ENCODE results near the gene CCRL2. TPM values are rescaled to one million over a fixed set of nuclear protein-coding genes. Genes with fewer than 3 reads are reported as not detected.

CCRL2 gene
- total and polyA plus RNA-seq, 4 donors = 0.93 to 3.9 (median 1.8) TPM

- Histone ChIP-seq H3K9me3 (ENCODE audit: control insufficient read depth, insufficient read depth, low read length) (no peaks in the 10 kb centered on the region), H3K27me3 (ENCODE audit: control insufficient read depth, insufficient read depth, low read length) (no peaks in the 10 kb centered on the region), H3K4me3 (ENCODE audit: low read depth, low read length) (no peak overlapping the region), H3K4me1 (ENCODE audit: control insufficient read depth, insufficient read depth, low read length) (no peaks in the 10 kb centered on the region), H3K27ac (ENCODE audit: low read depth, low read length) (no peak overlapping the region), H3K36me3 (ENCODE audit: control insufficient read depth, insufficient read depth, low read length) (no peaks in the 10 kb centered on the region)
- 83% methylated on average over 7 of the region's 8 CpGs for WGBS (ENCODE audit: insufficient coverage)
- no peak for DNase-seq (ENCODE audit: low read depth in 4 of 6, low spot score in 6 of 6)
These were observed 13.3 kb upstream of the CCRL2 start for GRCh38 chr3:46393554-46394434.

- Histone ChIP-seq H3K4me1 (ENCODE audit: control insufficient read depth, insufficient read depth, low read length) (no peaks in the 10 kb centered on the region), H3K4me3 (ENCODE audit: low read depth, low read length) (no peak overlapping the region), H3K27me3 (ENCODE audit: control insufficient read depth, insufficient read depth, low read length) (no peaks in the 10 kb centered on the region), H3K9me3 (ENCODE audit: control insufficient read depth, insufficient read depth, low read length) (no peaks in the 10 kb centered on the region), H3K36me3 (ENCODE audit: control insufficient read depth, insufficient read depth, low read length) (no peaks in the 10 kb centered on the region), H3K27ac (ENCODE audit: low read depth, low read length) (no peak overlapping the region)
- 83% methylated on average over 5 of the region's 6 CpGs for WGBS (ENCODE audit: insufficient coverage)
- DNase-seq (ENCODE audit: low read depth in 4 of 6, low spot score in 6 of 6) = no peak
These were observed 11.8 kb upstream of the CCRL2 start for GRCh38 chr3:46395210-46395661.

- Histone ChIP-seq H3K4me1 (ENCODE audit: control insufficient read depth, insufficient read depth, low read length) (no peaks in the 10 kb centered on the region), H3K27ac (ENCODE audit: low read depth, low read length) (no peak overlapping the region), H3K4me3 (ENCODE audit: low read depth, low read length) (no peak overlapping the region), H3K27me3 (ENCODE audit: control insufficient read depth, insufficient read depth, low read length) (no peaks in the 10 kb centered on the region), H3K9me3 (ENCODE audit: control insufficient read depth, insufficient read depth, low read length) (no peaks in the 10 kb centered on the region), H3K36me3 (ENCODE audit: control insufficient read depth, insufficient read depth, low read length) (no peaks in the 10 kb centered on the region)
- DNase-seq (ENCODE audit: low read depth in 4 of 6, low spot score in 6 of 6) = no peak
- 100% methylated on average over 1 of the region's 6 CpGs for WGBS (ENCODE audit: insufficient coverage)
These were observed 11.1 kb upstream of the CCRL2 start for GRCh38 chr3:46395766-46396530.

GRCh38 chr3:46397111-46397510, 9.9 kb upstream of the CCRL2 start:
- 94% methylated on average over 7 of the region's 7 CpGs for WGBS (ENCODE audit: insufficient coverage)
- Histone ChIP-seq H3K9me3 (ENCODE audit: control insufficient read depth, insufficient read depth, low read length) (no peaks in the 10 kb centered on the region), H3K4me1 (ENCODE audit: control insufficient read depth, insufficient read depth, low read length) (no peaks in the 10 kb centered on the region), H3K4me3 (ENCODE audit: low read depth, low read length) (no peak overlapping the region), H3K27me3 (ENCODE audit: control insufficient read depth, insufficient read depth, low read length) (no peaks in the 10 kb centered on the region), H3K36me3 (ENCODE audit: control insufficient read depth, insufficient read depth, low read length) (no peaks in the 10 kb centered on the region), H3K27ac (ENCODE audit: low read depth, low read length) (no peak overlapping the region)
- no peak for DNase-seq (ENCODE audit: low read depth in 4 of 6, low spot score in 6 of 6)

- Histone ChIP-seq H3K4me1 (ENCODE audit: control insufficient read depth, insufficient read depth, low read length) (no peaks in the 10 kb centered on the region), H3K27ac (ENCODE audit: low read depth, low read length) (no peak overlapping the region), H3K4me3 (ENCODE audit: low read depth, low read length) (no peak overlapping the region), H3K9me3 (ENCODE audit: control insufficient read depth, insufficient read depth, low read length) (no peaks in the 10 kb centered on the region), H3K36me3 (ENCODE audit: control insufficient read depth, insufficient read depth, low read length) (no peaks in the 10 kb centered on the region), H3K27me3 (ENCODE audit: control insufficient read depth, insufficient read depth, low read length) (no peaks in the 10 kb centered on the region)
- no peak for DNase-seq (ENCODE audit: low read depth in 4 of 6, low spot score in 6 of 6)
- WGBS (ENCODE audit: insufficient coverage) = 100% methylated on average over 1 of the region's 6 CpGs
These were observed 8.7 kb upstream of the CCRL2 start for GRCh38 chr3:46398186-46398955.

GRCh38 chr3:46399098-46399497, 8.0 kb upstream of the CCRL2 start:
- no peak for DNase-seq (ENCODE audit: low read depth in 4 of 6, low spot score in 6 of 6)
- WGBS (ENCODE audit: insufficient coverage) = 92% methylated on average over 2 of the region's 2 CpGs
- Histone ChIP-seq H3K4me1 (ENCODE audit: control insufficient read depth, insufficient read depth, low read length) (no peaks in the 10 kb centered on the region), H3K36me3 (ENCODE audit: control insufficient read depth, insufficient read depth, low read length) (no peaks in the 10 kb centered on the region), H3K27ac (ENCODE audit: low read depth, low read length) (no peak overlapping the region), H3K27me3 (ENCODE audit: control insufficient read depth, insufficient read depth, low read length) (no peaks in the 10 kb centered on the region), H3K9me3 (ENCODE audit: control insufficient read depth, insufficient read depth, low read length) (no peaks in the 10 kb centered on the region), H3K4me3 (ENCODE audit: low read depth, low read length) (no peak overlapping the region)

GRCh38 chr3:46399557-46399956, 7.5 kb upstream of the CCRL2 start:
- WGBS (ENCODE audit: insufficient coverage) = 82% methylated on average over 2 of the region's 2 CpGs
- Histone ChIP-seq H3K4me3 (ENCODE audit: low read depth, low read length) (no peak overlapping the region), H3K9me3 (ENCODE audit: control insufficient read depth, insufficient read depth, low read length) (no peaks in the 10 kb centered on the region), H3K27ac (ENCODE audit: low read depth, low read length) (no peak overlapping the region), H3K4me1 (ENCODE audit: control insufficient read depth, insufficient read depth, low read length) (no peaks in the 10 kb centered on the region), H3K36me3 (ENCODE audit: control insufficient read depth, insufficient read depth, low read length) (no peaks in the 10 kb centered on the region), H3K27me3 (ENCODE audit: control insufficient read depth, insufficient read depth, low read length) (no peaks in the 10 kb centered on the region)
- no peak for DNase-seq (ENCODE audit: low read depth in 4 of 6, low spot score in 6 of 6)

GRCh38 chr3:46400000-46400734, 6.9 kb upstream of the CCRL2 start:
- H3K4me3 ChIP-seq (ENCODE audit: low read depth, low read length) = no peak overlapping the region
- H3K9me3 ChIP-seq (ENCODE audit: control insufficient read depth, insufficient read depth, low read length) = no peaks in the 10 kb centered on the region
- 89% methylated on average over 3 of the region's 8 CpGs for WGBS (ENCODE audit: insufficient coverage)
- H3K27ac ChIP-seq (ENCODE audit: low read depth, low read length) = no peak overlapping the region
- no peaks in the 10 kb centered on the region for H3K36me3 ChIP-seq (ENCODE audit: control insufficient read depth, insufficient read depth, low read length)
- H3K27me3 ChIP-seq (ENCODE audit: control insufficient read depth, insufficient read depth, low read length) = no peaks in the 10 kb centered on the region
- no peak for DNase-seq (ENCODE audit: low read depth in 4 of 6, low spot score in 6 of 6)
- H3K4me1 ChIP-seq (ENCODE audit: control insufficient read depth, insufficient read depth, low read length) = no peaks in the 10 kb centered on the region

- DNase-seq (ENCODE audit: low read depth in 4 of 6, low spot score in 6 of 6) = no peak
- no peak overlapping the region for H3K4me3 ChIP-seq (ENCODE audit: low read depth, low read length)
- no peaks in the 10 kb centered on the region for H3K27me3 ChIP-seq (ENCODE audit: control insufficient read depth, insufficient read depth, low read length)
- H3K27ac ChIP-seq (ENCODE audit: low read depth, low read length) = no peak overlapping the region
- WGBS (ENCODE audit: insufficient coverage) = 93% methylated on average over 5 of the region's 5 CpGs
- no peaks in the 10 kb centered on the region for H3K9me3 ChIP-seq (ENCODE audit: control insufficient read depth, insufficient read depth, low read length)
- no peaks in the 10 kb centered on the region for H3K4me1 ChIP-seq (ENCODE audit: control insufficient read depth, insufficient read depth, low read length)
- H3K36me3 ChIP-seq (ENCODE audit: control insufficient read depth, insufficient read depth, low read length) = no peaks in the 10 kb centered on the region
These were observed 6.2 kb upstream of the CCRL2 start for GRCh38 chr3:46400846-46401245.
